ENCODE measurements around the gene SETD6. TPM values are rescaled to one million over a fixed set of nuclear protein-coding genes. Genes with fewer than 3 reads are reported as not detected.

Gene SETD6
- total RNA-seq, 1 donor from 2014 or later: 25.9 TPM

DNA sequence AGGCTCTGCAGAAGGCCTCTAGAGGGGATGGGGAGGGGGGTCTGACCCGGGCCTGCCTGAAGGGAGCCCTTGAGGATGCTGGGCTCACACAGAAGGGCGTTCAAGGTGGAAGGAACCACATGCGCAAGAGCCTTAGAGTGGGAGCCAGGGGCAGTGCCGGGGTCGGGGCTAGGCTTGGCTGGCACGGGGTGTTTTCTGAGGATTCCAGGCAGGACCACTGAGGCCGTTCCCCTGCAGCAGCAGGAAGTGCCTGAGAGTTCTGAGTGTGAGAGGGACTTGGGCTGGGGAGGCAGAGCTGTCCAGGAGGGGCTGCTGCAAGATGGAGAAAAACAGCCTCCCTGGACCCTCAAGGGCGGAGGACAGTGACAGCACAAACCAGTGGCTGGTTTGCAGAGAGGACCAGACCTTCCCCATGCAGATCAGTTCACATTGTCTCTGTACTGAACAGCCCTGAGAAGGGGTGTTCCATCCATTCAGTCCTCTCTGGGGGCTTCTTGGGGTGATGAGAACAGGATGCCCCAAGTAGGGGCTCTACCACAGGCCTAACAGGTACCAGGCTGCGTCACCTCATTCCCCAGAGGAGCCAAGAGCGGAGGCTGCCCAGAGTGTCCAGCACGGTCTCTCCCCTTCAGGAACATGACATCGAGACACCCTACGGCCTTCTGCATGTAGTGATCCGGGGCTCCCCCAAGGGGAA, 12.0 kb upstream of the SETD6 start:
- H3K36me3 Mint-ChIP-seq (ENCODE audit: unreplicated experiment): no peaks in the 10 kb centered on the region
- no peak overlapping the region for H3K27ac Mint-ChIP-seq (ENCODE audit: unreplicated experiment)
- peak overlapping the region; percentile 99 for H3K4me3 Mint-ChIP-seq (ENCODE audit: unreplicated experiment)
- peaks cover 11% of the 10 kb centered on the region for H3K27me3 Mint-ChIP-seq (ENCODE audit: unreplicated experiment)
- peaks cover 13% of the 10 kb centered on the region for H3K9me3 Mint-ChIP-seq (ENCODE audit: unreplicated experiment)
- peaks cover 12% of the 10 kb centered on the region for H3K4me1 Mint-ChIP-seq (ENCODE audit: low read depth, unreplicated experiment)
- DNase-seq: no peak
- TF ChIP-seq, protein P1, sequence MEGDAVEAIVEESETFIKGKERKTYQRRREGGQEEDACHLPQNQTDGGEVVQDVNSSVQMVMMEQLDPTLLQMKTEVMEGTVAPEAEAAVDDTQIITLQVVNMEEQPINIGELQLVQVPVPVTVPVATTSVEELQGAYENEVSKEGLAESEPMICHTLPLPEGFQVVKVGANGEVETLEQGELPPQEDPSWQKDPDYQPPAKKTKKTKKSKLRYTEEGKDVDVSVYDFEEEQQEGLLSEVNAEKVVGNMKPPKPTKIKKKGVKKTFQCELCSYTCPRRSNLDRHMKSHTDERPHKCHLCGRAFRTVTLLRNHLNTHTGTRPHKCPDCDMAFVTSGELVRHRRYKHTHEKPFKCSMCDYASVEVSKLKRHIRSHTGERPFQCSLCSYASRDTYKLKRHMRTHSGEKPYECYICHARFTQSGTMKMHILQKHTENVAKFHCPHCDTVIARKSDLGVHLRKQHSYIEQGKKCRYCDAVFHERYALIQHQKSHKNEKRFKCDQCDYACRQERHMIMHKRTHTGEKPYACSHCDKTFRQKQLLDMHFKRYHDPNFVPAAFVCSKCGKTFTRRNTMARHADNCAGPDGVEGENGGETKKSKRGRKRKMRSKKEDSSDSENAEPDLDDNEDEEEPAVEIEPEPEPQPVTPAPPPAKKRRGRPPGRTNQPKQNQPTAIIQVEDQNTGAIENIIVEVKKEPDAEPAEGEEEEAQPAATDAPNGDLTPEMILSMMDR (IDR thresholded peaks at IDR 0.05; ENCODE audit: partially characterized antibody, unreplicated experiment): no peak

- TF ChIP-seq, protein P1 (IDR thresholded peaks at IDR 0.05; ENCODE audit: partially characterized antibody, unreplicated experiment): no peak
- no peak for DNase-seq
- H3K9me3 Mint-ChIP-seq (ENCODE audit: unreplicated experiment): peaks cover 13% of the 10 kb centered on the region
- peaks cover 11% of the 10 kb centered on the region for H3K27me3 Mint-ChIP-seq (ENCODE audit: unreplicated experiment)
- H3K27ac Mint-ChIP-seq (ENCODE audit: unreplicated experiment): no peak overlapping the region
- H3K4me3 Mint-ChIP-seq (ENCODE audit: unreplicated experiment): no peak overlapping the region
- H3K4me1 Mint-ChIP-seq (ENCODE audit: low read depth, unreplicated experiment): peaks cover 12% of the 10 kb centered on the region
- no peaks in the 10 kb centered on the region for H3K36me3 Mint-ChIP-seq (ENCODE audit: unreplicated experiment)
Observed at GRCh38 chr16:58503863-58504688, 11.2 kb upstream of the SETD6 start.

DNA sequence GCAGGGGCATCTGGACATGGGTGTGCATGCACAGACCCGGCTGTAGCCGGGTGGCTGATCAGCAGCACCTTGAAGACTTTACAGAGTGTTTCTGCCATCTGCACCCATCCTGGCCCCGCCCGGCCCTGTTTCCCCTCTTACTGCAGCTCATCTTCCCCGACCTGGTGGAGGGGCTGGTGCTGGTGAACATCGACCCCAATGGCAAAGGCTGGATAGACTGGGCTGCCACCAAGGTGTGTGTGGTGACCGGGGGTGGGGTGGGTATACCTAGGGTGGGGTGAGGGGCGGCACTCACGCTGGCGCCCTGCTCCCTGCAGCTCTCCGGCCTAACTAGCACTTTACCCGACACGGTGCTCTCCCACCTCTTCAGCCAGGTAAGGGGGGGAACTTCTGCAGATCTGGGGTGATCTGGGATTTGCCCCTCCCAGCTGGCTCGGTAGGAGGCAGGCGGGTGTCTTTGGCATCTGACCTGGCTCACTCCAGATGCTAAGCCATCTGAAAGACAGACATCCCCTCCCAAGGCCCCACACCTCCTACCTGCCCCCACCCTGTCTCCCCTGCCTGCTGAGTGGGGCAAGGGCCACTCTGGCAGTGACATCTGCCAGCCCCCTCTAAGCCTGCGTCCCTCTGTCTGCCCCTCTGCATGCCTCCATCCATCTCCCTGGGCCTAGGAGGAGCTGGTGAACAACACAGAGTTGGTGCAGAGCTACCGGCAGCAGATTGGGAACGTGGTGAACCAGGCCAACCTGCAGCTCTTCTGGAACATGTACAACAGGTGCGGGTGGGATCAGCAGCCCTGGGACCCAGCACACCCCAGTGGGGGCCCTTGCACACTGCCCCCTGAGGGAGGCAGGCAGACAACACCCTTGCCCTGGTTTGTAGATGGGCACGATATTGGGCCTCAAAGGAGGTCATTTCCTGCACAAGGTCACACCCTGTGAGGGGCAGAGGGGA, 8.8 kb upstream of the SETD6 start:
- peaks cover 9% of the 10 kb centered on the region for H3K27me3 Mint-ChIP-seq (ENCODE audit: unreplicated experiment)
- peaks cover 8% of the 10 kb centered on the region for H3K4me1 Mint-ChIP-seq (ENCODE audit: low read depth, unreplicated experiment)
- TF ChIP-seq, protein P1 (IDR thresholded peaks at IDR 0.05; ENCODE audit: partially characterized antibody, unreplicated experiment): no peak
- H3K4me3 Mint-ChIP-seq (ENCODE audit: unreplicated experiment): no peak overlapping the region
- no peak overlapping the region for H3K27ac Mint-ChIP-seq (ENCODE audit: unreplicated experiment)
- H3K36me3 Mint-ChIP-seq (ENCODE audit: unreplicated experiment): no peaks in the 10 kb centered on the region
- no peak for DNase-seq
- peaks cover 10% of the 10 kb centered on the region for H3K9me3 Mint-ChIP-seq (ENCODE audit: unreplicated experiment)

GRCh38 chr16:58507195-58507962, 7.9 kb upstream of the SETD6 start:
- H3K27me3 Mint-ChIP-seq (ENCODE audit: unreplicated experiment): peaks cover 12% of the 10 kb centered on the region

More at GRCh38 chr16:58507195-58507962, 7.9 kb upstream of the SETD6 start:
- TF ChIP-seq, protein P1 (IDR thresholded peaks at IDR 0.05; ENCODE audit: partially characterized antibody, unreplicated experiment): no peak
- Mint-ChIP-seq H3K36me3 (ENCODE audit: unreplicated experiment) (no peaks in the 10 kb centered on the region), H3K27ac (ENCODE audit: unreplicated experiment) (no peak overlapping the region), H3K4me3 (ENCODE audit: unreplicated experiment) (no peak overlapping the region), H3K9me3 (ENCODE audit: unreplicated experiment) (peaks cover 12% of the 10 kb centered on the region), H3K4me1 (ENCODE audit: low read depth, unreplicated experiment) (peaks cover 15% of the 10 kb centered on the region)
- DNase-seq: no peak
